ENCODE results near the gene GASK1A. TPM values are rescaled to one million over a fixed set of nuclear protein-coding genes. Genes with fewer than 3 reads are reported as not detected.

Gene GASK1A
- total RNA-seq, 1 experiment from 2014 or later: not detected

DNA sequence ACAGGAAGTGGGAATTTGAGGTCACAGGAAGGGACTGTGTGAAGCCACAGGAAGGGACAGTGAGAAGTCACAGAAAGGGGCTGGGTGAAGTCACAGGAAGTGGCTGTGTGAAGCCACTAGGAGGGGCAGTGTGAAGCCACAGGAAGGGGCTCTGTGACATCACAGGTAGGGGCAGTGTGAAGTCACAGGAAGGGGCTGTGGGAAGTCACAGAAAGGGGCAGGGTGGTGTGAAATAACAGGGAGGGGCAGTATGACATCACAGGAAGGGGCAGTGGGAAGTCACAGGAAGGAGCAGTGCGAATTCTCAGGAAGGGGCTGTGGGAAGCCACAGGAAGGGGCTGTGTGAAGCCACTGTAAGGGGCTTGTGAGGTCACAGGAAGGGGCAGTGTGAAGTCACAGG lies 35.8 kb downstream of the GASK1A start:
- BruUV-seq (replicated peaks): no TSS peak
- Histone ChIP-seq H3F3A (ENCODE audit: insufficient read depth, low read depth) (no peaks in the 10 kb centered on the region), H3K27ac (no peak overlapping the region), H3K4me1 (replicated peaks; ENCODE audit: insufficient read depth) (peaks cover 8% of the 10 kb centered on the region), H4K20me1 (ENCODE audit: insufficient read depth) (no peaks in the 10 kb centered on the region), H2AFZ (no peak overlapping the region), H3K79me2 (ENCODE audit: low read depth) (no peaks in the 10 kb centered on the region), H3K9me3 (ENCODE audit: insufficient read depth, low read depth) (no peaks in the 10 kb centered on the region), H3K9me2 (ENCODE audit: insufficient read depth) (no peaks in the 10 kb centered on the region), H3K36me3 (ENCODE audit: low read depth) (no peaks in the 10 kb centered on the region), H3K4me3 (no peak overlapping the region), H3K4me2 (no peak overlapping the region), H3K27me3 (ENCODE audit: insufficient read depth, low read depth) (no peaks in the 10 kb centered on the region)
- POLR2A ChIA-PET (ENCODE audit: unreplicated experiment): no interaction called here
- intact Hi-C loops (cut with micrococcal nuclease; ENCODE audit: unreplicated experiment): no loop called here
- no peak for DNase-seq
- CTCF ChIA-PET: no interaction called here
- TF ChIP-seq, protein P1, sequence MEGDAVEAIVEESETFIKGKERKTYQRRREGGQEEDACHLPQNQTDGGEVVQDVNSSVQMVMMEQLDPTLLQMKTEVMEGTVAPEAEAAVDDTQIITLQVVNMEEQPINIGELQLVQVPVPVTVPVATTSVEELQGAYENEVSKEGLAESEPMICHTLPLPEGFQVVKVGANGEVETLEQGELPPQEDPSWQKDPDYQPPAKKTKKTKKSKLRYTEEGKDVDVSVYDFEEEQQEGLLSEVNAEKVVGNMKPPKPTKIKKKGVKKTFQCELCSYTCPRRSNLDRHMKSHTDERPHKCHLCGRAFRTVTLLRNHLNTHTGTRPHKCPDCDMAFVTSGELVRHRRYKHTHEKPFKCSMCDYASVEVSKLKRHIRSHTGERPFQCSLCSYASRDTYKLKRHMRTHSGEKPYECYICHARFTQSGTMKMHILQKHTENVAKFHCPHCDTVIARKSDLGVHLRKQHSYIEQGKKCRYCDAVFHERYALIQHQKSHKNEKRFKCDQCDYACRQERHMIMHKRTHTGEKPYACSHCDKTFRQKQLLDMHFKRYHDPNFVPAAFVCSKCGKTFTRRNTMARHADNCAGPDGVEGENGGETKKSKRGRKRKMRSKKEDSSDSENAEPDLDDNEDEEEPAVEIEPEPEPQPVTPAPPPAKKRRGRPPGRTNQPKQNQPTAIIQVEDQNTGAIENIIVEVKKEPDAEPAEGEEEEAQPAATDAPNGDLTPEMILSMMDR (conservative IDR thresholded peaks at IDR 0.05): no peak
- no peak for TF ChIP-seq EZH2 (IDR thresholded peaks at IDR 0.05; ENCODE audit: low read depth)

DNA sequence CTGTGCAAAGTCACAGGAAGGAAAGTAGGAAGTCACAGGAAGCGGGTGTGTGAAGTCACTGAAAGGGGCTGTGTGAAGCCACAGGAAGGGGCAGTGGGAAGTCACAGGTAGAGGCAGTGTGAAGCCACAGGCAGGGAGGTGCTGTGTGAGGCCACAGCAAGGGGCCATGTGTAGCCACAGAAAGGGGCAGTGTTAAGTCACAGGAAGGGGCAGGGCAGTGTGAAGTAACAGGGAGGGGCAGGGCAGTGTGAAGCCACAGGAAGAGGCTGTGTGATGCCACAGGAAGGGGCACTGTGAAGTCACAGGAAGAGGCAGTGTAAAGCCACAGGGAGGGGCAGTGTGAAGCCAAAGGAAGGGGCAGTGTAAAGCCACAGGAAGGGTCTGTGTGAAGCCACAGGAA lies 36.5 kb downstream of the GASK1A start:
- BruUV-seq (replicated peaks): no TSS peak
- no peaks in the 10 kb centered on the region for H3K79me2 ChIP-seq (ENCODE audit: low read depth)
- no peak overlapping the region for H2AFZ ChIP-seq
- H3K27ac ChIP-seq: no peak overlapping the region
- H3K27me3 ChIP-seq (ENCODE audit: insufficient read depth, low read depth): no peaks in the 10 kb centered on the region
- no peaks in the 10 kb centered on the region for H3K36me3 ChIP-seq (ENCODE audit: low read depth)
- intact Hi-C loops (cut with micrococcal nuclease; ENCODE audit: unreplicated experiment): no loop called here
- H3K4me2 ChIP-seq: no peak overlapping the region
- H3K9me3 ChIP-seq (ENCODE audit: insufficient read depth, low read depth): no peaks in the 10 kb centered on the region
- no peaks in the 10 kb centered on the region for H4K20me1 ChIP-seq (ENCODE audit: insufficient read depth)
- no peak overlapping the region for H3K4me3 ChIP-seq
- DNase-seq: no peak
- TF ChIP-seq EZH2 (IDR thresholded peaks at IDR 0.05; ENCODE audit: low read depth): no peak
- H3K9me2 ChIP-seq (ENCODE audit: insufficient read depth): no peaks in the 10 kb centered on the region
- H3F3A ChIP-seq (ENCODE audit: insufficient read depth, low read depth): no peaks in the 10 kb centered on the region
- POLR2A ChIA-PET (ENCODE audit: unreplicated experiment): no interaction called here
- H3K4me1 ChIP-seq (replicated peaks; ENCODE audit: insufficient read depth): peaks cover 8% of the 10 kb centered on the region
- CTCF ChIA-PET: no interaction called here

DNA sequence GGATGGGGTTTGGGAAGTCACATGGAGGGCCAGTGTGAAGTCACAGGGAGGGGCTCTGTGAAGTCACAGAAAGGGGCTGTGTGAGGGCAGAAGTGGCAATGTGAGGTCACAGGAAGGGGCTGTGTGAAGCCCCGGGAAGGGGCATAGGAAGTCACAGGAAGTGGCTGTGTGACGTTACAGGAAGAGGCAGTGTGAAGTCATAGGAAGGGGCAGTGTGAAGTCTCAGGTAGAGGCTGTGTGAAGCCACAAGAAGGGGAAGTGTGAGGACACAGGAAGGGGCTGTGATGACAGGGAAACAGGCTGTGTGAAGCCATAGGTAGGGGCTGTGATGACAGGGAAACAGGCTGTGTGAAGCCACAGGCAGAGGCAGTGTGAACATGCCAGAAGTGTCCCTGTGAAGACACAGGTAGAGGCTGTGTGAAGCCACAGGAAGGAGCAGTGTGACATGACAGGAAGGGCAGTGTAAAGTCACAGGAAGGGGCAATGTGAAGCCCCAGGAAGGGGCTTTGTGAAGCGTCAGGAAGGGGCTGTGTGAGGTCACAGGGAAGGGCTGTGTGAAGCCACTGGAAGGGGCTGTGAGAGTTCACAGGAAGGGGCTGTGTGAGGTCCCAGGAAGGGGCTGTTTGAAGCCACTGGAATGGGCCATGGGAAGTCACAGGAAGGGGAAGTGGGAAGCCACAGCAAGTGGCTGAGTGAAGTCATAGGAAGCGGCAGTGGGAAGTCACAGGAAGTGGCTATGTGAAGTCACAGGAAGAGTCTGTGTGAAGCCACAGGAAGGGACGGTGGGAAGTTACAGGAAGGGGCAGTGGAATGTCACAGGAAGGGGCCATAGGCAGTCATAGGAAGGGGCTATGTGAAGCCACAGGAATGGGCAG lies 37.1 kb downstream of the GASK1A start:
- no peaks in the 10 kb centered on the region for H3K27me3 ChIP-seq (ENCODE audit: insufficient read depth, low read depth)
- H3K36me3 ChIP-seq (ENCODE audit: low read depth): no peaks in the 10 kb centered on the region
- POLR2A ChIA-PET (ENCODE audit: unreplicated experiment): no interaction called here
- H3K4me3 ChIP-seq: no peak overlapping the region
- no peaks in the 10 kb centered on the region for H4K20me1 ChIP-seq (ENCODE audit: insufficient read depth)
- CTCF ChIA-PET: no interaction called here
- TF ChIP-seq, protein P1 (conservative IDR thresholded peaks at IDR 0.05): no peak
- no peak for TF ChIP-seq EZH2 (IDR thresholded peaks at IDR 0.05; ENCODE audit: low read depth)
- H3K9me3 ChIP-seq (ENCODE audit: insufficient read depth, low read depth): no peaks in the 10 kb centered on the region
- no peak for DNase-seq
- H3F3A ChIP-seq (ENCODE audit: insufficient read depth, low read depth): no peaks in the 10 kb centered on the region
- no TSS peak for BruUV-seq (replicated peaks)
- no peak overlapping the region for H3K27ac ChIP-seq
- H2AFZ ChIP-seq: no peak overlapping the region
- H3K4me2 ChIP-seq: no peak overlapping the region
- peaks cover 8% of the 10 kb centered on the region for H3K4me1 ChIP-seq (replicated peaks; ENCODE audit: insufficient read depth)
- intact Hi-C loops (cut with micrococcal nuclease; ENCODE audit: unreplicated experiment): no loop called here
- H3K9me2 ChIP-seq (ENCODE audit: insufficient read depth): no peaks in the 10 kb centered on the region
- H3K79me2 ChIP-seq (ENCODE audit: low read depth): no peaks in the 10 kb centered on the region

All from PC-9 (cell line).